ENCODE results near the gene ATP7A. TPM values are rescaled to one million over a fixed set of nuclear protein-coding genes. Genes with fewer than 3 reads are reported as not detected.

The ATP7A gene
- total RNA-seq, 1 experiment from 2014 or later: 2.1 TPM

DNA sequence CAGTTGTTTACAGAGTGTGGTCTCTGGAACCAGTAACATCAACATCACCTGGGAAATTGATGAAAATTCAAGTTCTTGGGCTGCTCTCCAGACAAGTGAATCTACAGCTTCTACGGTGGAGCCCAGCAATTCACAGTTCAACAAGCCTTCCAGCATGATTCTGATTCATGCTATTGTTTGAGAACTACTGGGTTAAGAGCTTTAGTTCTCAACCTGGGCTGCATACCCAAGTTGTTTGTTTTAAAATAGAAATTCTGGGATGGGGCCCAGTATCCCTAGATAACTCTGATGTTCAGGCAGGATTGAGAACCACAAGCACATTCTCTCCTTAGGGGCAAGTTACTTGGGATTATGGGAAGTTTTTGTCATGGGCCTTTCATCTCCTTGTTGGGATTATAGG is 155.6 kb downstream of the ATP7A start:
- no peak overlapping the region for H2AFZ ChIP-seq (ENCODE audit: low read length)
- no peak for DNase-seq
- peaks cover 61 to 63% of the 10 kb centered on the region in 2 experiments for H3K9me3 Mint-ChIP-seq

More for the DNA sequence above, 155.6 kb downstream of the ATP7A start:
- Histone ChIP-seq H3K9ac (ENCODE audit: extremely low read depth, insufficient read length, low read length) (no peak overlapping the region), H4K91ac (ENCODE audit: insufficient read length, low read depth, low read length) (no peak overlapping the region), H3K4me1 (ENCODE audit: insufficient read depth, low read length) (no peaks in the 10 kb centered on the region), H4K5ac (ENCODE audit: insufficient read length, low read depth, low read length) (no peak overlapping the region), H3K9me3 (ENCODE audit: control insufficient read depth, low read depth, low read length) (peaks cover 60% of the 10 kb centered on the region), H3K27me3 (ENCODE audit: insufficient read depth, low read length) (no peaks in the 10 kb centered on the region), H2BK15ac (ENCODE audit: low read depth, low read length) (no peak overlapping the region), H2BK12ac (ENCODE audit: insufficient read length, low read depth, low read length) (no peak overlapping the region), H4K8ac (replicated peaks; ENCODE audit: insufficient read length, low read depth, low read length) (no peak overlapping the region), H4K20me1 (ENCODE audit: control insufficient read depth, insufficient read depth, insufficient read length) (no peaks in the 10 kb centered on the region), H3K79me2 (ENCODE audit: insufficient read depth, low read length) (no peaks in the 10 kb centered on the region), H3K79me1 (ENCODE audit: insufficient read depth, low read depth, low read length, poor library complexity, severe bottlenecking) (no peaks in the 10 kb centered on the region), H2BK20ac (ENCODE audit: low read depth, low read length, poor library complexity, severe bottlenecking) (no peak overlapping the region), H3K14ac (ENCODE audit: insufficient read depth, low read length) (no peak overlapping the region), H3K4ac (ENCODE audit: low read depth, low read length) (no peak overlapping the region), H3K23me2 (ENCODE audit: insufficient read length, low read depth, low read length, poor library complexity, severe bottlenecking) (no peaks in the 10 kb centered on the region), H3K27ac (ENCODE audit: insufficient read length, low read depth, low read length) (no peak overlapping the region), H3T11ph (ENCODE audit: low read length) (no peak overlapping the region), H2BK120ac (ENCODE audit: low read depth, low read length, poor library complexity, severe bottlenecking) (no peak overlapping the region), H2BK5ac (ENCODE audit: insufficient read length, low read length) (no peak overlapping the region), H3K4me2 (ENCODE audit: insufficient read depth, insufficient read length, low read length) (no peak overlapping the region), H3K18ac (ENCODE audit: insufficient read length, low read depth, low read length) (no peak overlapping the region), H3K56ac (ENCODE audit: insufficient read length, low read depth, low read length) (no peak overlapping the region), H2AK5ac (ENCODE audit: insufficient read length, low read length) (no peak overlapping the region), H3K23ac (ENCODE audit: insufficient read length, low read depth, low read length) (no peak overlapping the region)
- H3K36me3 Mint-ChIP-seq (ENCODE audit: insufficient read depth in 1 of 3, low read depth in 3 of 3): peaks cover 0 to 11% (median 5%) of the 10 kb centered on the region in 3 experiments; a peak in 5 of 7 replicates
- H3K4me1 Mint-ChIP-seq: no peaks in the 10 kb centered on the region
- no CpG with 5 or more reads among the region's 1 CpG for WGBS (ENCODE audit: extremely low coverage, insufficient read length, low lambda C conversion rate)
- H3K27ac Mint-ChIP-seq: no peak overlapping the region
- no peak overlapping the region for H3K4me3 Mint-ChIP-seq
- peaks cover 3% of the 10 kb centered on the region; the same call in 1 of the 2 replicates for H3K27me3 Mint-ChIP-seq (ENCODE audit: low read depth)
- TF ChIP-seq, protein P1, sequence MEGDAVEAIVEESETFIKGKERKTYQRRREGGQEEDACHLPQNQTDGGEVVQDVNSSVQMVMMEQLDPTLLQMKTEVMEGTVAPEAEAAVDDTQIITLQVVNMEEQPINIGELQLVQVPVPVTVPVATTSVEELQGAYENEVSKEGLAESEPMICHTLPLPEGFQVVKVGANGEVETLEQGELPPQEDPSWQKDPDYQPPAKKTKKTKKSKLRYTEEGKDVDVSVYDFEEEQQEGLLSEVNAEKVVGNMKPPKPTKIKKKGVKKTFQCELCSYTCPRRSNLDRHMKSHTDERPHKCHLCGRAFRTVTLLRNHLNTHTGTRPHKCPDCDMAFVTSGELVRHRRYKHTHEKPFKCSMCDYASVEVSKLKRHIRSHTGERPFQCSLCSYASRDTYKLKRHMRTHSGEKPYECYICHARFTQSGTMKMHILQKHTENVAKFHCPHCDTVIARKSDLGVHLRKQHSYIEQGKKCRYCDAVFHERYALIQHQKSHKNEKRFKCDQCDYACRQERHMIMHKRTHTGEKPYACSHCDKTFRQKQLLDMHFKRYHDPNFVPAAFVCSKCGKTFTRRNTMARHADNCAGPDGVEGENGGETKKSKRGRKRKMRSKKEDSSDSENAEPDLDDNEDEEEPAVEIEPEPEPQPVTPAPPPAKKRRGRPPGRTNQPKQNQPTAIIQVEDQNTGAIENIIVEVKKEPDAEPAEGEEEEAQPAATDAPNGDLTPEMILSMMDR (conservative IDR thresholded peaks at IDR 0.05): no peak
